ENCODE data around the gene GPRC5D.
A peak's percentile ranks its signal among the peaks of the same experiment; 100 is the strongest.

GRCh38 chr12:12976366-12976765 is 24.4 kb upstream of the GPRC5D start:
- TF ChIP-seq, protein P1, sequence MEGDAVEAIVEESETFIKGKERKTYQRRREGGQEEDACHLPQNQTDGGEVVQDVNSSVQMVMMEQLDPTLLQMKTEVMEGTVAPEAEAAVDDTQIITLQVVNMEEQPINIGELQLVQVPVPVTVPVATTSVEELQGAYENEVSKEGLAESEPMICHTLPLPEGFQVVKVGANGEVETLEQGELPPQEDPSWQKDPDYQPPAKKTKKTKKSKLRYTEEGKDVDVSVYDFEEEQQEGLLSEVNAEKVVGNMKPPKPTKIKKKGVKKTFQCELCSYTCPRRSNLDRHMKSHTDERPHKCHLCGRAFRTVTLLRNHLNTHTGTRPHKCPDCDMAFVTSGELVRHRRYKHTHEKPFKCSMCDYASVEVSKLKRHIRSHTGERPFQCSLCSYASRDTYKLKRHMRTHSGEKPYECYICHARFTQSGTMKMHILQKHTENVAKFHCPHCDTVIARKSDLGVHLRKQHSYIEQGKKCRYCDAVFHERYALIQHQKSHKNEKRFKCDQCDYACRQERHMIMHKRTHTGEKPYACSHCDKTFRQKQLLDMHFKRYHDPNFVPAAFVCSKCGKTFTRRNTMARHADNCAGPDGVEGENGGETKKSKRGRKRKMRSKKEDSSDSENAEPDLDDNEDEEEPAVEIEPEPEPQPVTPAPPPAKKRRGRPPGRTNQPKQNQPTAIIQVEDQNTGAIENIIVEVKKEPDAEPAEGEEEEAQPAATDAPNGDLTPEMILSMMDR (IDR thresholded peaks at IDR 0.05), result no peak
- TF ChIP-seq POLR2A (IDR thresholded peaks at IDR 0.05) (no peak), EP300 (IDR thresholded peaks at IDR 0.05; ENCODE audit: low read depth) (no peak), POLR2AphosphoS5 (IDR thresholded peaks at IDR 0.05) (peak in 2 of 3 donors; percentile 20 to 53)
